Astrocyte of the cerebellum (primary cell): ENCODE measurements around the gene PYGO2.

Source experiments
- DNase-seq: peaks from one replicate; pipeline ENCODE4 v3.0.0-alpha.2; 2011; ENCODE audit warnings: low read depth
- H3K4me3 ChIP-seq: 2 replicates; pipeline ENCODE4 v1.5.1; 2011; ENCODE audit warnings: mild to moderate bottlenecking, low read depth, low read length, moderate library complexity
- in situ Hi-C: cut with HindIII; loops from 2 replicates; pipeline ENCODE4 v1.10.0; 2017; ENCODE audit warnings: low sequenced_read_pairs
- TF ChIP-seq, protein P1 (sequence below): IDR thresholded peaks from 2 replicates; pipeline ENCODE4 v1.5.1; 2012; ENCODE audit warnings: low read length, low read depth, moderate library complexity, mild to moderate bottlenecking; ENCODE audit errors: missing control alignments

The PYGO2 gene

DNA sequence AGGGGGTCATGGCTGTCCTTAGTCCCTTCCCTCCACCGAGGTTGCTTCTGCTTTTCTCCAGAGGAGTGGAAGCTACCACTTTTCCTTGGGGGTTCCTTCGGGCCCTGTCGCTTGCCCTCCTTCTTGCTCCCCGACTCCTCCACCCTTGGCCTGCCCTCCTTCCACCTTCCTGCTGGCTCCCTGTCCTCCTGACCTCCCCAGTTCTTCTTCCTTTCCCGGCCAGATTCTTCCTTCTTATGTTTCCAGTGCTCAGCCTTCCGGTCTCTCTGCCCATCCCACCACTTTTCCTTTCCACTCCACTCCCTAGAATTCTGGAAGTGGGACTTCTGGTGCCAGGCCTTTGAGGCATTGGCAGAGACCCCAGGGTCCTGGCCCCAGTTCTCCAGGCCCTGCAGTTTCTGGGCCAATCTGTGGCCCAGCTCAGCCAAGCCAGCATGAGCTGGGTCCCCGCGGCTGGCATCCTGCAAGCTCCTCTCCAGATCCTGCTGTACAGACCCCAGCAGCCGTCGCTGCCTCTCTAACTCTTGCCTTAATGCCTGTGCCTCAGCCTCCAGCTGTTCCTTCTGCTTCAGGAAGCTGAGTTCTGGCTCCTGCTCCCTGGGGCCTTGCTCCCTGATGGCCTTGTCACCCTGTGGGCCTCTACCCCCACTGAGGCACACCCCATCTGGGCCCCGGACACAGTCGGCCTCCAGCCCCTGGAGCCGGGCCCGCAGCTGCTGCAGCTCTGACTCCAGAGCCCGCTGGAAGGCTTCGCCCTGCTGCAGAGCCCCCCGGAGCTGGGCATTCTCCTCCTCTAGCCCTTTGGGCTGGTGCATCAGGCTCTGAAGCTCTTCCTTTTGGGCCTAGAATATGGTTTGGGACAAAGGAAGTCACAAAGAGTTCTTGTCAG lies 15.4 kb downstream of the PYGO2 start:
- in situ Hi-C loops: no loop called here
- no peak for DNase-seq
- TF ChIP-seq, protein P1, sequence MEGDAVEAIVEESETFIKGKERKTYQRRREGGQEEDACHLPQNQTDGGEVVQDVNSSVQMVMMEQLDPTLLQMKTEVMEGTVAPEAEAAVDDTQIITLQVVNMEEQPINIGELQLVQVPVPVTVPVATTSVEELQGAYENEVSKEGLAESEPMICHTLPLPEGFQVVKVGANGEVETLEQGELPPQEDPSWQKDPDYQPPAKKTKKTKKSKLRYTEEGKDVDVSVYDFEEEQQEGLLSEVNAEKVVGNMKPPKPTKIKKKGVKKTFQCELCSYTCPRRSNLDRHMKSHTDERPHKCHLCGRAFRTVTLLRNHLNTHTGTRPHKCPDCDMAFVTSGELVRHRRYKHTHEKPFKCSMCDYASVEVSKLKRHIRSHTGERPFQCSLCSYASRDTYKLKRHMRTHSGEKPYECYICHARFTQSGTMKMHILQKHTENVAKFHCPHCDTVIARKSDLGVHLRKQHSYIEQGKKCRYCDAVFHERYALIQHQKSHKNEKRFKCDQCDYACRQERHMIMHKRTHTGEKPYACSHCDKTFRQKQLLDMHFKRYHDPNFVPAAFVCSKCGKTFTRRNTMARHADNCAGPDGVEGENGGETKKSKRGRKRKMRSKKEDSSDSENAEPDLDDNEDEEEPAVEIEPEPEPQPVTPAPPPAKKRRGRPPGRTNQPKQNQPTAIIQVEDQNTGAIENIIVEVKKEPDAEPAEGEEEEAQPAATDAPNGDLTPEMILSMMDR: no peak
- H3K4me3 ChIP-seq: no peak overlapping the region

DNA sequence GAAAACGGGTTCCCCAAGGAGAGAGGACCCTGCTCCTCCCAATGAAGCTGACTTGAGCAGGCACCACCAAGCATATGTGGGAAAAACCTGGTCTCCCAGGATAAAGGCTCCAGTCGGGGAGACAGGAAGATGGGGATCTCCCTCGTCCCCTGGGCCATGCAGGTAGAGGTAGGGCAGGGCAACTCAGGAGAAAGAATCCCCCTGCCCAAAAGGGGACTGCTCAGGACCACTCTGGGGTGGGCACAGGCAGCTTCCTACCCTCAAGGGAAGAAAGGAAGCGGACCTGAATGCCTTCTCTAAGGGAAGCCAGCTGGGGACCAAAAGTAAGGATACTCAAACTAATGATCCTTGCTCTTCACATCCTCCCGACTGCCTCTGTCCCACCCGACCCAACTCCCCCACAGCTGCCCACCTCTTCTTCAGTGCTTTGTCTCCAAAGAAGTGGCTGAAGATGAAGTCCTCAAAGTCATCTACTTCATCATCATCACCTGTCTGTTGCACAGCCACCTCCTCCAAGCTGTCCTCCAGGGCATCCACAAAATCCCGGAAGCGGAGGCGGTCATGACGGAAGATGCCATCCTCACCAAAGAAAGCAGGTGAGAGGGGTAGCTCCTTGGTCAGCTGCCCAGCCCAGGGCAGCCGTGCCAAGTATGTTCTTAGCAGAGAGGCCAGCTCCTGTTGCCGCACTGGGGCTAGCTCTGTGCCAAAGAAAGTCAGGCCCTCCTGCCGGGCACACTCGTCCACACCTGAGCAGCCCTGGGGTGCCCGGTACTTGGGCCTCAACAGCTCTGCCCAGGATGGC lies 16.2 kb downstream of the PYGO2 start:
- H3K4me3 ChIP-seq: no peak overlapping the region
- TF ChIP-seq, protein P1: no peak
- DNase-seq: no peak
- in situ Hi-C loops: no loop called here

DNA sequence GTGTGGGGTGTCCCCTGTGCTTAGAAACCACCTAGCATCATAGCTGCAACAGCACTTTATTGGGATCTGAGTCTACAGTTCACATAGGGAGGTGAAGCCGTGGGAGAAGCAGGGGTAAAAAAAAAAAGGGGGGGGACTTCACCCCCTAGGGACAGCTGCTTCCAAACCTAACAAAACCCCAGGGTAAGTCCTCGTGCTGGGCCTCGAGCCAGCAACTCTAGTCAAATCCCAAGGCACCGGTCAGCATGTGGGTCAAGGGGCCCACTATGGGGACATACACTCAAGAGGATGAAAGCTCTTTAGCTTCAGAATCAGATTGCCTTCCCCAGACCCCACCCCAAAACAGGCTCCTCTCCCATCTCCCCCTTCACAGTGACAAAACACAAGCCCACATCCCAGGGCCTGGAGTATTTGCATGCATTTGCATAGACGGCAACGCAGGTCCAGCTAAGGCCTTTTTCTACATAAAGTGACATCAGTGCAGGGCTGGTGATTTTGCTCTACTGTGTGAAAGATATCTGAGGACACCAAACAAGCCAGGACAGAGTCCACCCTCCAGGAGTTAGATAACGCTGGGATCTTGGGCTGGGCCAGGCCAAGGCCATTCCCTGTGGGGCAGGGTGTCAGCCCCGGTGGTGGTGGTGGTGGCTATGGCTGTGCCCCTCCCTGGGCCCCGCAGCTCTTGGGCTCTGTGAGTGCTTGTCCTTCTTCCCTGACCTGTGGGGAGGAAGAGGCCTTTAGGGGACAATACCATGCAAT lies 17.0 kb downstream of the PYGO2 start:
- H3K4me3 ChIP-seq: no peak overlapping the region
- in situ Hi-C loops: no loop called here
- no peak for DNase-seq
- TF ChIP-seq, protein P1: no peak

DNA sequence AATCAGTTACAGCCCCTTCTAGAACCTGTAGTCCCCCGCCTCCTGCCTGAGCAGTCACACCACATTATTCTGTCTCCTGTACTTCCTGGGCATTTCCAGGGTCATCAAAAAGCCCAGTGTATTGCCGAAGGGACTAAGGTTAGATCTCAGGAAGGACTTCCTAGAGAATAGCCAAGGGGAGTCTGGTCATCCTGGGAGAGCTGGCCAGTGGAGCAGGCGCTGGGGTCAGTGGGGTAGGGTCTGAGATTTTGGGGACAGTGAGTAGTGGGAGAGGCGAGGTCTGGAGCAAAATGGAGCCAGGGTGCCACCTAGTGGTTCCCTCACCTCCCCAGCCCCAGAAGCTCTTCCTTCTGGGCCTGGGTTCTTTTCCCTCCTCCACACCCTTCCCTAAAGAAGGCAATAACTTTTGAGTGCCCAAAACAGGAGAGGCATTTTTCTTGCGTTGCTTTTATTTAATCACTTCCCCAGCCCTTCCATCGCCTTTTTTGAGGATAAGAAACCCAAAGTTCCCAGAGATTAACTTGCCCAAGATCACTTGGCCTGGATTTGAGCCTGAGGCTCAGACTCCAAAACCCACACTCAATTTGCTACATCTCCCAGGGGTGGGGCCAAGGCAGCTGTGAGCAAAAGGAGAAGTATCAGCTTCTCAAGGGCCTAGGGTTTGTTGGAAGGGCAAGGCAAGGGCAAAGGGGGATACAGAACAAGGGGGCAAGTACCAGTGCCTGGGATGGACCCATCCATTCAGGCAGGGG lies 17.8 kb downstream of the PYGO2 start:
- no peak overlapping the region for H3K4me3 ChIP-seq
- no peak for DNase-seq
- TF ChIP-seq, protein P1: peak; percentile 85
- in situ Hi-C loops: no loop called here

DNA sequence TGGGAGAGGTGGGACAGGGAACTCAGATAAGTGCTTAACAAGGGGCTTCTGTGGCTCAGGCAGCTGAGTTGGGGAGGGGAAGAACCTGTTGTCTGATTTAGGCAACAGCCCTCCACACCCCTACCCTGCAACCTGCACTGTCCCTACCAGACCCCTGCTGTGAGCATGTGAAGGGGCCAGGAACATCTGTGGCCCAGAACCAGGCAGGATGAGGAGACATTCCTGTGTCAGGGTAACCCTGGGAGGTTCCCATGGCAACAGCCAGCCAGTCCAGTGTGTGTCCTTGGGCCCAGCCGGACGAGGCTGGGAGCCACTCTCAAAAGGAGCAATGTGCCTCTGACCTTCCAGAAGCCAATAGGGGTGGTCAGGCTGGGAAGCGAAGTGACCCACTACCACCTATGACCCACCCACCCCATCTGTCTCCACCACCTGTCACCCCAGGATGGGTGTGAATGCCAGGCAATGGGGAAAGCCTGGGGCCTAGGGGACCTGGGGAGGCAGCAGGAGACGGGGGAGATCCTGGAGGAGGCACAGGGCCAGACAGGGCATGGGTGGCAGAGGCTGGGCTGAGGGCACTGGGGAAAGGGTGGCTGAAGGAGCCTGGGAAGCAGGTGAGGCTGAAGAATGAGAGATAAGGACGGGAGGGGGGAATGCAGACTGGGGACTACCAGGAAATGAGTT lies 20.1 kb downstream of the PYGO2 start:
- H3K4me3 ChIP-seq: no peak overlapping the region
- TF ChIP-seq, protein P1: no peak
- in situ Hi-C loops: no loop called here
- DNase-seq: no peak
